Right cardiac atrium (tissue), 5 donors: ENCODE measurements around the gene BCLAF1. TPM values are rescaled to one million over a fixed set of nuclear protein-coding genes. Genes with fewer than 3 reads are reported as not detected.

ENCODE experiments used
- ATAC-seq, 2 donors: fragments of 200-7000 bp; cut with Tn5 transposase; one replicate each; pipeline versions ENCODE4 v1.8.0 to v1.9.1; 2020; ENCODE audit warnings: moderate library complexity in 2 of 2, mild to moderate bottlenecking in 1 of 2
- DNase-seq, 3 donors: peaks; one replicate each; pipeline ENCODE4 v3.0.0-alpha.2; 2020
- H3K27ac ChIP-seq: one replicate; pipeline ENCODE4 v1.5.1; 2013; ENCODE audit warnings: mild to moderate bottlenecking, low read length, control low read depth, moderate library complexity
- H3K27me3 ChIP-seq: one replicate; pipeline ENCODE4 v1.6.1; 2013; ENCODE audit not compliant: control insufficient read depth, insufficient read depth
- H3K4me1 ChIP-seq: one replicate; pipeline ENCODE4 v1.6.1; 2013; ENCODE audit warnings: low read length; ENCODE audit not compliant: control insufficient read depth, insufficient read depth
- H3K4me3 ChIP-seq: one replicate; pipeline ENCODE4 v1.5.1; 2013; ENCODE audit warnings: low read length, control low read depth
- H3K9me3 ChIP-seq: one replicate; pipeline ENCODE4 v1.6.1; 2013; ENCODE audit warnings: low read length; ENCODE audit not compliant: control insufficient read depth
- WGBS: extraction: QIAGEN DNeasy Blood & Tissue Kit; methylation state at CpG from one replicate; pipeline ENCODE4 v1.1.7; 2013; 5-methylcytosine and 5-hydroxymethylcytosine counted together
- intact Hi-C, 4 donors: fragments of 100-400 bp; cut with DNase I; formaldehyde crosslinking; loops; one replicate each; pipeline versions ENCODE4 v1.11.0 to v1.14.0; 2022 to 2023
- long read RNA-seq, 4 donors: library from polyadenylated mRNA; unstranded; transcript quantifications; one replicate each; pipeline ENCODE4 v2.0.0, GENCODE V29; 2020 to 2021
- polyA plus RNA-seq: library from polyadenylated mRNA; stranded (reverse); fragments of 200-250 nt; gene quantifications from one replicate; pipeline ENCODE4 v1.2.3, GENCODE V29; 2013
- total RNA-seq, 4 donors: library from RNA; stranded (reverse); fragmentation: NEBNext Ultra II Directional; extraction: Animal tissue kit (Norgen Biotek cat#: 25700); gene quantifications; one replicate each; pipeline ENCODE4 v1.2.1, GENCODE V29; 2021
- donor health status: healthy with polysubstance abuse.
- donor health status: DM: no; HTN: yes; CAD: no.
- donor health status: DM: no; HTN: no; CAD: no.
- donor health status: DM: no; HTN: yes; CAD: no; lungs with severe emphysema.
- donor health status: DM: yes; HTN: yes; CAD: no.

Gene BCLAF1
- 10 to 100 TPM; 67.2 to 98.8 (median 77.1) TPM for total RNA-seq
- polyA plus RNA-seq, result 15.6 TPM
- long read RNA-seq, donor 1, full-length matches to known transcripts, result 25 of 62 reads
- long read RNA-seq, donor 1, partial matches to known transcripts, result 32 of 62 reads
- long read RNA-seq, donor 1, other reads (novel, unspliced or antisense), result 5 of 62 reads
- long read RNA-seq, donor 2, full-length matches to known transcripts, result 5 of 9 reads
- long read RNA-seq, donor 2, partial matches to known transcripts, result 2 of 9 reads
- long read RNA-seq, donor 2, other reads (novel, unspliced or antisense), result 2 of 9 reads
- long read RNA-seq, donor 3, full-length matches to known transcripts, result 10 of 287 reads
- long read RNA-seq, donor 3, partial matches to known transcripts, result 263 of 287 reads
- long read RNA-seq, donor 3, other reads (novel, unspliced or antisense), result 14 of 287 reads
- long read RNA-seq, donor 4, partial matches to known transcripts, result 3 of 3 reads
- long read RNA-seq, donor 4, other reads (novel, unspliced or antisense), result 0 of 3 reads

- Histone ChIP-seq H3K9me3 (no peaks in the 10 kb centered on the region), H3K27me3 (no peaks in the 10 kb centered on the region), H3K4me3 (peak within 1 kb of the TSS; percentile 70), H3K4me1 (peaks cover 1% of the 10 kb centered on the region), H3K27ac (peak within 1 kb of the TSS; percentile 99)
- under 1% methylated on average over 60 of the region's 60 CpGs for WGBS
- DNase-seq (peak; percentile 100), ATAC-seq (peak; percentile 97 to 98)
- intact Hi-C loops, result no loop called here
These were observed at the start of gene BCLAF1 for GRCh38 chr6:136289579-136290409. TSS of gene BCLAF1 (minus strand) at chr6:136289846. CDS start at chr6:136279866, 9,980 bp downstream.

GRCh38 chr6:136338486-136338885 is 48.8 kb upstream of the BCLAF1 start:
- Histone ChIP-seq H3K9me3 (no peaks in the 10 kb centered on the region), H3K4me3 (no peak overlapping the region), H3K27me3 (no peaks in the 10 kb centered on the region), H3K4me1 (no peaks in the 10 kb centered on the region), H3K27ac (no peak overlapping the region)
- ATAC-seq, result peak in 1 of 2 donors; percentile 35
- 74% methylated on average over 4 of the region's 4 CpGs for WGBS
- intact Hi-C loops, result no loop called here
- no peak for DNase-seq

- no peaks in the 10 kb centered on the region for H3K27me3 ChIP-seq
- 77% methylated on average over 3 of the region's 3 CpGs for WGBS
- no peaks in the 10 kb centered on the region for H3K4me1 ChIP-seq
- no peak overlapping the region for H3K4me3 ChIP-seq
- ATAC-seq (no peak), DNase-seq (no peak)
- intact Hi-C loops, result no loop called here
- H3K27ac ChIP-seq, result no peak overlapping the region
- H3K9me3 ChIP-seq, result no peaks in the 10 kb centered on the region
These were observed 48.0 kb upstream of the BCLAF1 start for GRCh38 chr6:136337606-136338005.

GRCh38 chr6:136337121-136337520 is 47.5 kb upstream of the BCLAF1 start:
- no peak overlapping the region for H3K4me3 ChIP-seq
- no peaks in the 10 kb centered on the region for H3K27me3 ChIP-seq
- DNase-seq (no peak), ATAC-seq (no peak)
- no peaks in the 10 kb centered on the region for H3K4me1 ChIP-seq
- H3K9me3 ChIP-seq, result no peaks in the 10 kb centered on the region
- no peak overlapping the region for H3K27ac ChIP-seq
- intact Hi-C loops, result no loop called here
- 66% methylated on average over 3 of the region's 3 CpGs for WGBS

- WGBS, result 69% methylated on average over 12 of the region's 12 CpGs
These were observed 46.2 kb upstream of the BCLAF1 start for GRCh38 chr6:136335736-136336363.

GRCh38 chr6:136334853-136335252 is 45.2 kb upstream of the BCLAF1 start:
- no peak overlapping the region for H3K27ac ChIP-seq
- intact Hi-C loops, result no loop called here
- no peaks in the 10 kb centered on the region for H3K27me3 ChIP-seq
- WGBS, result 71% methylated on average over 9 of the region's 9 CpGs
- DNase-seq (no peak), ATAC-seq (peak in 1 of 2 donors; percentile 5)
- no peaks in the 10 kb centered on the region for H3K4me1 ChIP-seq
- no peak overlapping the region for H3K4me3 ChIP-seq
- no peaks in the 10 kb centered on the region for H3K9me3 ChIP-seq

More at GRCh38 chr6:136335736-136336363, 46.2 kb upstream of the BCLAF1 start:
- H3K27me3 ChIP-seq, result no peaks in the 10 kb centered on the region
- H3K9me3 ChIP-seq, result no peaks in the 10 kb centered on the region
- peak; percentile 18 to 36 for ATAC-seq
- H3K4me3 ChIP-seq, result no peak overlapping the region
- no peak overlapping the region for H3K27ac ChIP-seq
- intact Hi-C loops, result no loop called here
- H3K4me1 ChIP-seq, result no peaks in the 10 kb centered on the region
- DNase-seq, result peak in 2 of 3 donors; percentile 66 to 76

GRCh38 chr6:136334465-136334846 is 44.8 kb upstream of the BCLAF1 start:
- DNase-seq (peak; percentile 57 to 82 (median 77)), ATAC-seq (peak; percentile 67 to 75)
- 69% methylated on average over 13 of the region's 13 CpGs for WGBS
- Histone ChIP-seq H3K4me1 (no peaks in the 10 kb centered on the region), H3K9me3 (no peaks in the 10 kb centered on the region), H3K27ac (no peak overlapping the region), H3K4me3 (no peak overlapping the region), H3K27me3 (no peaks in the 10 kb centered on the region)
- intact Hi-C loops, result no loop called here

- Histone ChIP-seq H3K27ac (no peak overlapping the region), H3K27me3 (no peaks in the 10 kb centered on the region), H3K4me1 (no peaks in the 10 kb centered on the region), H3K9me3 (no peaks in the 10 kb centered on the region), H3K4me3 (no peak overlapping the region)
- DNase-seq (peak; percentile 69 to 86 (median 79)), ATAC-seq (peak; percentile 72 to 80)
- WGBS, result 83% methylated on average over 11 of the region's 11 CpGs
- intact Hi-C loops, result no loop called here
These were observed 44.3 kb upstream of the BCLAF1 start for GRCh38 chr6:136333824-136334464.

- Histone ChIP-seq H3K9me3 (no peaks in the 10 kb centered on the region), H3K4me1 (no peaks in the 10 kb centered on the region), H3K27me3 (no peaks in the 10 kb centered on the region), H3K27ac (no peak overlapping the region), H3K4me3 (no peak overlapping the region)
- 87% methylated on average over 1 of the region's 1 CpG for WGBS
- intact Hi-C loops, result no loop called here
- no peak for ATAC-seq
- DNase-seq, result no peak
These were observed 41.8 kb upstream of the BCLAF1 start for GRCh38 chr6:136331461-136331860.

- DNase-seq, result no peak
- Histone ChIP-seq H3K9me3 (no peaks in the 10 kb centered on the region), H3K27me3 (no peaks in the 10 kb centered on the region), H3K27ac (no peak overlapping the region), H3K4me1 (peaks cover 2% of the 10 kb centered on the region), H3K4me3 (no peak overlapping the region)
- no peak for ATAC-seq
- 96% methylated on average over 8 of the region's 8 CpGs for WGBS
- intact Hi-C loops, result no loop called here
These were observed 41.0 kb upstream of the BCLAF1 start for GRCh38 chr6:136330634-136331033.
